GM23338 (cell line): ENCODE results near the gene DPEP3.
"Not testable (repeated sequence)": the region's sequence is repeated elsewhere in the genome, so short reads cannot be mapped to it uniquely, and the experiment has no call there.

Source experiments
- EZH2 ChIP-seq: fragments of 200-600 bp; sonication (generic); IDR thresholded peaks from one replicate; pipeline ENCODE4 v1.8.0; 2017; ENCODE audit warnings: antibody characterized with exemption, mild to moderate bottlenecking, low read depth; ENCODE audit not compliant: unreplicated experiment
- JUNB ChIP-seq: IDR thresholded peaks from one replicate; pipeline ENCODE4 v1.6.1; 2016; ENCODE audit warnings: antibody characterized with exemption; ENCODE audit not compliant: unreplicated experiment
- ZNF331 ChIP-seq: fragments of 250-450 bp; sonication (Bioruptor Pico); IDR thresholded peaks from 2 replicates; pipeline ENCODE4 v1.5.0; 2020; ENCODE audit warnings: low read depth, mild to moderate bottlenecking, moderate library complexity
- TF ChIP-seq, protein P1 (sequence below), 2 experiments: fragments of 200-600 bp in 1 of 2; sonication (generic) in 1 of 2; conservative IDR thresholded peaks; 2 replicates each; pipeline versions ENCODE4 v1.5.1 to v1.6.1; 2016 to 2017; ENCODE audit warnings: antibody characterized with exemption in 2 of 2, low read depth in 2 of 2, mild to moderate bottlenecking in 2 of 2, moderate library complexity in 1 of 2
- TF ChIP-seq, protein P2 (sequence below): IDR thresholded peaks from 2 replicates; pipeline ENCODE4 v1.6.1; 2016; ENCODE audit warnings: antibody characterized with exemption
- TF ChIP-seq, protein P3 (sequence below): IDR thresholded peaks from one replicate; pipeline ENCODE4 v1.6.1; 2018; ENCODE audit warnings: antibody characterized with exemption; ENCODE audit not compliant: unreplicated experiment

DNA sequence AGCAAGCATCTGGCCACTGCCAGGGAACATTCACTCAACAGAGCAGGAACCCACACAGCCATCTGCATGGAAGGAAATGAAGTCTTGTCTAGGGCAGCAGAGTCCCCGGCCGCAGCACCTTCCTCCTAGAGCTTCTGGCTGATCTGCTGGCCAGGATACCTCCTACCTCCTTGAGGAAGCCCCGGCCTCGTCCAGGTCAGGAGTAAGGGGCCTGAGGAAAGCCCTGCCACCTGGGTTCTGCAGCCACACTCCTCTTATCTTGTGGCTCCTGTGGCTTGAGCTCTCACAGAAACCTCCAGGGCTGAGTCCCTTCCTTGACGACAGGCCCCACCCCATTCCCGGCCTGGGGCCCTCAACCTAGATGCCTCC is 13.7 kb upstream of the DPEP3 start:
- TF ChIP-seq, protein P1, sequence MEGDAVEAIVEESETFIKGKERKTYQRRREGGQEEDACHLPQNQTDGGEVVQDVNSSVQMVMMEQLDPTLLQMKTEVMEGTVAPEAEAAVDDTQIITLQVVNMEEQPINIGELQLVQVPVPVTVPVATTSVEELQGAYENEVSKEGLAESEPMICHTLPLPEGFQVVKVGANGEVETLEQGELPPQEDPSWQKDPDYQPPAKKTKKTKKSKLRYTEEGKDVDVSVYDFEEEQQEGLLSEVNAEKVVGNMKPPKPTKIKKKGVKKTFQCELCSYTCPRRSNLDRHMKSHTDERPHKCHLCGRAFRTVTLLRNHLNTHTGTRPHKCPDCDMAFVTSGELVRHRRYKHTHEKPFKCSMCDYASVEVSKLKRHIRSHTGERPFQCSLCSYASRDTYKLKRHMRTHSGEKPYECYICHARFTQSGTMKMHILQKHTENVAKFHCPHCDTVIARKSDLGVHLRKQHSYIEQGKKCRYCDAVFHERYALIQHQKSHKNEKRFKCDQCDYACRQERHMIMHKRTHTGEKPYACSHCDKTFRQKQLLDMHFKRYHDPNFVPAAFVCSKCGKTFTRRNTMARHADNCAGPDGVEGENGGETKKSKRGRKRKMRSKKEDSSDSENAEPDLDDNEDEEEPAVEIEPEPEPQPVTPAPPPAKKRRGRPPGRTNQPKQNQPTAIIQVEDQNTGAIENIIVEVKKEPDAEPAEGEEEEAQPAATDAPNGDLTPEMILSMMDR (conservative IDR thresholded peaks at IDR 0.05; ENCODE audit: low read depth in 2 of 2): not testable (repeated sequence)
- TF ChIP-seq, protein P2, sequence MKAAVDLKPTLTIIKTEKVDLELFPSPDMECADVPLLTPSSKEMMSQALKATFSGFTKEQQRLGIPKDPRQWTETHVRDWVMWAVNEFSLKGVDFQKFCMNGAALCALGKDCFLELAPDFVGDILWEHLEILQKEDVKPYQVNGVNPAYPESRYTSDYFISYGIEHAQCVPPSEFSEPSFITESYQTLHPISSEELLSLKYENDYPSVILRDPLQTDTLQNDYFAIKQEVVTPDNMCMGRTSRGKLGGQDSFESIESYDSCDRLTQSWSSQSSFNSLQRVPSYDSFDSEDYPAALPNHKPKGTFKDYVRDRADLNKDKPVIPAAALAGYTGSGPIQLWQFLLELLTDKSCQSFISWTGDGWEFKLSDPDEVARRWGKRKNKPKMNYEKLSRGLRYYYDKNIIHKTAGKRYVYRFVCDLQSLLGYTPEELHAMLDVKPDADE: not testable (repeated sequence)
- TF ChIP-seq EZH2, JUNB, ZNF331: not testable (repeated sequence)
- TF ChIP-seq, protein P3, sequence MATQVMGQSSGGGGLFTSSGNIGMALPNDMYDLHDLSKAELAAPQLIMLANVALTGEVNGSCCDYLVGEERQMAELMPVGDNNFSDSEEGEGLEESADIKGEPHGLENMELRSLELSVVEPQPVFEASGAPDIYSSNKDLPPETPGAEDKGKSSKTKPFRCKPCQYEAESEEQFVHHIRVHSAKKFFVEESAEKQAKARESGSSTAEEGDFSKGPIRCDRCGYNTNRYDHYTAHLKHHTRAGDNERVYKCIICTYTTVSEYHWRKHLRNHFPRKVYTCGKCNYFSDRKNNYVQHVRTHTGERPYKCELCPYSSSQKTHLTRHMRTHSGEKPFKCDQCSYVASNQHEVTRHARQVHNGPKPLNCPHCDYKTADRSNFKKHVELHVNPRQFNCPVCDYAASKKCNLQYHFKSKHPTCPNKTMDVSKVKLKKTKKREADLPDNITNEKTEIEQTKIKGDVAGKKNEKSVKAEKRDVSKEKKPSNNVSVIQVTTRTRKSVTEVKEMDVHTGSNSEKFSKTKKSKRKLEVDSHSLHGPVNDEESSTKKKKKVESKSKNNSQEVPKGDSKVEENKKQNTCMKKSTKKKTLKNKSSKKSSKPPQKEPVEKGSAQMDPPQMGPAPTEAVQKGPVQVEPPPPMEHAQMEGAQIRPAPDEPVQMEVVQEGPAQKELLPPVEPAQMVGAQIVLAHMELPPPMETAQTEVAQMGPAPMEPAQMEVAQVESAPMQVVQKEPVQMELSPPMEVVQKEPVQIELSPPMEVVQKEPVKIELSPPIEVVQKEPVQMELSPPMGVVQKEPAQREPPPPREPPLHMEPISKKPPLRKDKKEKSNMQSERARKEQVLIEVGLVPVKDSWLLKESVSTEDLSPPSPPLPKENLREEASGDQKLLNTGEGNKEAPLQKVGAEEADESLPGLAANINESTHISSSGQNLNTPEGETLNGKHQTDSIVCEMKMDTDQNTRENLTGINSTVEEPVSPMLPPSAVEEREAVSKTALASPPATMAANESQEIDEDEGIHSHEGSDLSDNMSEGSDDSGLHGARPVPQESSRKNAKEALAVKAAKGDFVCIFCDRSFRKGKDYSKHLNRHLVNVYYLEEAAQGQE: not testable (repeated sequence)
